NOMO-1 (cell line): ENCODE results near the gene OLIG3.

Source experiments
- DNase-seq, 2 experiments: peaks; one replicate each; lab custom pipeline; 2025; ENCODE audit not compliant: unreplicated experiment in 2 of 2; lab: John Stamatoyannopoulos, UW

OLIG3 gene

DNA sequence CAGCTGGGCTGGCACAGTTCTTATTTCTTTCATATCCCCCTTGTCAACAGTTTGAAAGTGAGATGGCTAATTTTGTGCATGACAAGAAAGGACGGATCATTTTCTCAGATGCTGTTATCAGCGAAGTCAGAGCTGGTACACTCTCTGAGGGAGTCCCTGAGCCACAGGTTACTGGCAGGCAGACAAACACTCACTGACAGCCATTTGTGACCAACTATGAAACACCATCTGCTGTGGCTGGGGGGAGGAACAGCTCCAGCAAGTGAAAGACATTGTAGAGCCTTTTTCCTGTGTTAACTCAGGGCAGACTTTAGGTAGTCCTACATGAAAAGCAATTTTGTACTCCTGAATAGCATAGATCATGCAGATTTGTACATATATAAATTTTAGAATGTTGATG is 22.2 kb downstream of the OLIG3 start:
- no peak for DNase-seq

DNA sequence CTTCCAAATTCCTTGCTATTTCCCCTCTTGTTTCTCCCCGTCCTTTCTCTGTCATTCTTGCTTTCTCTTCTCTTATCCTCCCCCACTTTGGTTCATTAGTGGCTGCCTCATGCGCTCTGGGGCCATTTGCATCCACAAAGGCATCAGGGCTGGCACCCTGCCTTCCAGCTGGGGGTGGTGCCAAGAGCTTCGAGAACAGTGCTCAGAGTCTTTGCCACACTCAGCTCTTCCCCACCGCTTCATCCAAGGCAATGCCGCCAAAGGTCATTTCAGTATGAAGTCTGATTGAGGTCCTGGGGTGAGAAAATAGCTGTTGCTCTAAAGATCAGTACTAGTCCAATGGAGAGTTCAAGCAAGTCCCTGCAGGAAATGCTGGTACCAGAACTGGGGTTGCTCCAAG is 22.7 kb downstream of the OLIG3 start:
- no peak for DNase-seq

DNA sequence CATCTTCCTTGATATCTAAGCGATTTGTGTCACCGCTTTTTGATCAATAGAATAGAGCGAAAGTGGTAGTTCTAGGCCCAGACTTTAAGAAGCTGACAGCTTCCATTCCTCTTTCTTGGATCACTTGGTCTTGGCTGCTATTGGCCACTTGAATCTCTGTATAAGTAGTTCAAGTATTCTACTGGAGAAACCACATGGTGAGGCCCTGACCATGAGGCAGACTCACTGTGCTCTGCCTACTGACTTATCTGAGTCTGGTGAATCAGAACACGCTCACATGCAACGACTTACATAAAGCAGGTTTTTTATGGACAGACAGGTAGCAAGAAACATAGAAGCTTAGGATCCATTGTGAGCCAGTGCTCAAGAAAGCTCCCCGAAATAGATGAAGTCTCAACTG is 27.0 kb downstream of the OLIG3 start:
- no peak for DNase-seq

DNA sequence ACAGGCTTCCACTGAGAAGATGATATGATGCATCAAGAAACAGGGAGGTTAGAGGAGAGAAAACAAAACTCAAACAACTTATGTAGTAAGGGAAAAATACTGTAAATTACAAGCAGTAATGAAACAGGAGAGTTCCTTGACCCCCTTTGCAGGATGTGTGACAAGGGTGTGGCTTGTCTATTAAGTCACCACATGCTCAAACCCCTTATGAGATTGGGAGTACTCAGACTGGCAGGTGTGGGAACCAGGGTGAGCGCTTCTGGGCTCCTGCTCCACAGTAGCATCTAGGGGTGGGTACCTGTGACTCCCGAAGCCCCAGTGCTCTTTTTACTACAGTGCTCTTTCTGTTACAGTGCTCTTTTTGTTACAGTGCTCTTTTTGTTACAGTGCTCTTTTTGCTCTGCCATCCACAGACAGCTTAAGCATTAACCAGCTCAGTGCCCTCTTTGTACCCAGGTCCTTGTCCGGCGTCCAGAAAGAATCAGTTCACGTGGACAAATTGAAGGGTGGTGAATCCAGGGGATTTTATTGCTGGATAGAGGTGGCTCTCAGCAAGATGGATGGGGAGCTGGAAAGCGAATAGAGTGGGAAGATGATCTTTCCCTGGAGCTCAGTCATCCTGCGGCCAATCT is 28.7 kb downstream of the OLIG3 start:
- no peak for DNase-seq

DNA sequence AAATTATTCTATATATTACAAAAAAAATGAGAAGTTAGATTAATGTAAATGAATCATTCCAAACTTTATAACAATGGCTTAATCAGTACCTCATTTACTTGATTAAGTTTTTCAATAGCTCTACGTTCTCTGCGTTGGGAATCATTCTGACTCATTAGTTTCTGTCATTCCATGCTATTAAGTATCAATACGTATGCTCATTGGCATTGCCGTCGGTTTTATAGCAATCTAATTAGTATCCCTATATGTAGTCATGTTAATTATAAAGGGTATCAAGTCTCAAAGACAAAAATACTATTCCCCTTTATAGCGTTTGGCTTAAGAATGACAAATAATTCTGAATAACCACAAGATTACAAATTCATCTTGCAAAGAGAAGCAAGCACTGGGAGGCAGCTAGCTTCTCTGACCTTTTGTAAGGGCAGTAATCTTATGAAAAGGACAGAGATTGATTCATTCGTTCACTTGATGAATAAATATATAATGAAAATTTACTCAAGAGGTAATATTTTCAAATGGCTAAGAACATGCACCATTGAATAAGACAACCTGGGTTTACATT is 41.8 kb downstream of the OLIG3 start:
- no peak for DNase-seq

DNA sequence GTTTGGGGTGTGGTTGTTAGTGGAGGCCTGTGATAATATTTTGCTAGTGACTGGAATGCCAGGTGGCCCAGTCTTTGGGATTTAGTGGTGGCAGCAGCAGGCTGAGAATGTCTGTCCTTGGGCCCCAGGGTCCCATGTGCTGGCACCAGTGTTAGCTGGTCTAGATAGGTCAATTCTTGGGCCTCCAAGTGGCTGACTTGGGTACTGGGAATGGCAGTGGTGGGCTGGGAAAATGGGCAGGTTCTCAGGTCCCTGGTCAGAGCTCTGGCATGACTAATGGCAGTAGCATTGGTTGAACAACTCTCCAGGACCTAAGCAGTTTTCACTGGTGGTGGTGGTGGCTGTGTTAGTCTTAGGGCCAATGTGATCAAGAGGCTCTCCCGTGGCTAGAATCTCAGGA is 50.3 kb downstream of the OLIG3 start:
- DNase-seq, result no peak
